GM19438 (cell line): ENCODE data around the gene ATP9A.
"Not testable (repeated sequence)": the region's sequence is repeated elsewhere in the genome, so short reads cannot be mapped to it uniquely, and the experiment has no call there.

Source experiments
- ATAC-seq: cut with Tn5 transposase; IDR thresholded peaks from one replicate; pipeline ENCODE4 v1.9.1; 2021; ENCODE audit warnings: low read depth; ENCODE audit not compliant: unreplicated experiment

The ATP9A gene

GRCh38 chr20:51661609-51662178 is 106.5 kb downstream of the ATP9A start:
- ATAC-seq = no peak

- ATAC-seq = no peak
Measured at GRCh38 chr20:51660672-51661608, 107.2 kb downstream of the ATP9A start.

- ATAC-seq = no peak
Measured at GRCh38 chr20:51659491-51660050, 108.6 kb downstream of the ATP9A start.

GRCh38 chr20:51656726-51657260 is 111.4 kb downstream of the ATP9A start:
- ATAC-seq = no peak

GRCh38 chr20:51656089-51656488 is 112.1 kb downstream of the ATP9A start:
- not testable (repeated sequence) for ATAC-seq

GRCh38 chr20:51654495-51654894 is 113.7 kb downstream of the ATP9A start:
- ATAC-seq = no peak

GRCh38 chr20:51654060-51654459 is 114.1 kb downstream of the ATP9A start:
- ATAC-seq = no peak

GRCh38 chr20:51653226-51653625 is 115.0 kb downstream of the ATP9A start:
- no peak for ATAC-seq

- ATAC-seq = no peak
Measured at GRCh38 chr20:51651921-51652549, 116.2 kb downstream of the ATP9A start.

- peak; percentile 78 for ATAC-seq
Measured at GRCh38 chr20:51650685-51651134, 117.5 kb downstream of the ATP9A start.

GRCh38 chr20:51648571-51648947 is 119.6 kb downstream of the ATP9A start:
- no peak for ATAC-seq

GRCh38 chr20:51647674-51648570 is 120.3 kb downstream of the ATP9A start:
- ATAC-seq = no peak

GRCh38 chr20:51643810-51644209 is 124.4 kb downstream of the ATP9A start:
- ATAC-seq = not testable (repeated sequence)

GRCh38 chr20:51643390-51643789 is 124.8 kb downstream of the ATP9A start:
- no peak for ATAC-seq

GRCh38 chr20:51641866-51642265 is 126.3 kb downstream of the ATP9A start:
- ATAC-seq = no peak

- ATAC-seq = no peak
Measured at GRCh38 chr20:51640743-51641142, 127.4 kb downstream of the ATP9A start.

GRCh38 chr20:51639206-51639832 is 128.9 kb downstream of the ATP9A start:
- ATAC-seq = no peak

GRCh38 chr20:51637241-51637640 is 130.9 kb downstream of the ATP9A start:
- no peak for ATAC-seq

- ATAC-seq = no peak
Measured at GRCh38 chr20:51636123-51636522, 132.1 kb downstream of the ATP9A start.
